ENCODE data around the gene PSMC3.

Gene PSMC3

GRCh38 chr11:47394322-47395222, 31.7 kb downstream of the PSMC3 start:
- Mint-ChIP-seq H3K27ac (peak overlapping the region; percentile 98), H3K4me1 (peaks cover 49% of the 10 kb centered on the region), H3K27me3 (no peaks in the 10 kb centered on the region), H3K36me3 (no peaks in the 10 kb centered on the region), H3K9me3 (no peaks in the 10 kb centered on the region), H3K4me3 (peak overlapping the region; percentile 55)

GRCh38 chr11:47394050-47394321, 32.3 kb downstream of the PSMC3 start:
- H3K4me1 Mint-ChIP-seq = peaks cover 52% of the 10 kb centered on the region
- peak overlapping the region; percentile 55 for H3K4me3 Mint-ChIP-seq

GRCh38 chr11:47393163-47394049, 32.8 kb downstream of the PSMC3 start:
- H3K27me3 Mint-ChIP-seq = no peaks in the 10 kb centered on the region
- peaks cover 57% of the 10 kb centered on the region for H3K4me1 Mint-ChIP-seq
- H3K4me3 Mint-ChIP-seq = peak overlapping the region; percentile 55

More at GRCh38 chr11:47394050-47394321, 32.3 kb downstream of the PSMC3 start:
- Mint-ChIP-seq H3K27me3 (no peaks in the 10 kb centered on the region), H3K36me3 (no peaks in the 10 kb centered on the region), H3K9me3 (no peaks in the 10 kb centered on the region), H3K27ac (peak overlapping the region; percentile 98)

GRCh38 chr11:47392546-47393162, 33.6 kb downstream of the PSMC3 start:
- no peak overlapping the region for H3K4me3 Mint-ChIP-seq
- H3K36me3 Mint-ChIP-seq = no peaks in the 10 kb centered on the region
- no peaks in the 10 kb centered on the region for H3K9me3 Mint-ChIP-seq
- H3K27ac Mint-ChIP-seq = no peak overlapping the region
- H3K4me1 Mint-ChIP-seq = peaks cover 60% of the 10 kb centered on the region
- H3K27me3 Mint-ChIP-seq = no peaks in the 10 kb centered on the region

More at GRCh38 chr11:47393163-47394049, 32.8 kb downstream of the PSMC3 start:
- Mint-ChIP-seq H3K36me3 (no peaks in the 10 kb centered on the region), H3K9me3 (no peaks in the 10 kb centered on the region), H3K27ac (peak overlapping the region; percentile 51)

GRCh38 chr11:47391711-47392432, 34.4 kb downstream of the PSMC3 start:
- no peak overlapping the region for H3K4me3 Mint-ChIP-seq
- H3K27ac Mint-ChIP-seq = peak overlapping the region; percentile 80
- no peaks in the 10 kb centered on the region for H3K9me3 Mint-ChIP-seq
- no peaks in the 10 kb centered on the region for H3K36me3 Mint-ChIP-seq
- H3K4me1 Mint-ChIP-seq = peaks cover 56% of the 10 kb centered on the region
- H3K27me3 Mint-ChIP-seq = no peaks in the 10 kb centered on the region

GRCh38 chr11:47391077-47391583, 35.1 kb downstream of the PSMC3 start:
- Mint-ChIP-seq H3K9me3 (no peaks in the 10 kb centered on the region), H3K4me3 (no peak overlapping the region), H3K27me3 (no peaks in the 10 kb centered on the region), H3K27ac (peak overlapping the region; percentile 82), H3K36me3 (no peaks in the 10 kb centered on the region), H3K4me1 (peaks cover 56% of the 10 kb centered on the region)

GRCh38 chr11:47390422-47390760, 35.8 kb downstream of the PSMC3 start:
- Mint-ChIP-seq H3K36me3 (no peaks in the 10 kb centered on the region), H3K4me1 (peaks cover 48% of the 10 kb centered on the region), H3K27ac (no peak overlapping the region), H3K4me3 (no peak overlapping the region), H3K9me3 (no peaks in the 10 kb centered on the region), H3K27me3 (no peaks in the 10 kb centered on the region)

GRCh38 chr11:47389577-47390421, 36.4 kb downstream of the PSMC3 start:
- Mint-ChIP-seq H3K27me3 (no peaks in the 10 kb centered on the region), H3K36me3 (no peaks in the 10 kb centered on the region), H3K9me3 (no peaks in the 10 kb centered on the region), H3K4me3 (no peak overlapping the region), H3K27ac (no peak overlapping the region), H3K4me1 (peaks cover 46% of the 10 kb centered on the region)

- H3K4me1 Mint-ChIP-seq = peaks cover 41% of the 10 kb centered on the region
- no peak overlapping the region for H3K4me3 Mint-ChIP-seq
- no peak overlapping the region for H3K27ac Mint-ChIP-seq
- H3K9me3 Mint-ChIP-seq = no peaks in the 10 kb centered on the region
- no peaks in the 10 kb centered on the region for H3K36me3 Mint-ChIP-seq
- H3K27me3 Mint-ChIP-seq = no peaks in the 10 kb centered on the region
These were observed 37.3 kb downstream of the PSMC3 start for GRCh38 chr11:47388697-47389576.

GRCh38 chr11:47387944-47388696, 38.1 kb downstream of the PSMC3 start:
- no peak overlapping the region for H3K4me3 Mint-ChIP-seq
- H3K36me3 Mint-ChIP-seq = no peaks in the 10 kb centered on the region
- H3K27me3 Mint-ChIP-seq = no peaks in the 10 kb centered on the region
- H3K27ac Mint-ChIP-seq = no peak overlapping the region
- H3K9me3 Mint-ChIP-seq = no peaks in the 10 kb centered on the region
- peaks cover 33% of the 10 kb centered on the region for H3K4me1 Mint-ChIP-seq

- H3K4me1 Mint-ChIP-seq = peaks cover 11% of the 10 kb centered on the region
- H3K36me3 Mint-ChIP-seq = no peaks in the 10 kb centered on the region
- H3K4me3 Mint-ChIP-seq = no peak overlapping the region
- no peaks in the 10 kb centered on the region for H3K9me3 Mint-ChIP-seq
- H3K27ac Mint-ChIP-seq = no peak overlapping the region
- no peaks in the 10 kb centered on the region for H3K27me3 Mint-ChIP-seq
These were observed 41.7 kb downstream of the PSMC3 start for GRCh38 chr11:47384498-47384897.

GRCh38 chr11:47383071-47383470, 43.2 kb downstream of the PSMC3 start:
- Mint-ChIP-seq H3K4me3 (no peak overlapping the region), H3K27me3 (no peaks in the 10 kb centered on the region), H3K27ac (no peak overlapping the region), H3K4me1 (no peaks in the 10 kb centered on the region), H3K36me3 (no peaks in the 10 kb centered on the region), H3K9me3 (no peaks in the 10 kb centered on the region)

- Mint-ChIP-seq H3K4me3 (no peak overlapping the region), H3K27me3 (no peaks in the 10 kb centered on the region), H3K36me3 (no peaks in the 10 kb centered on the region), H3K9me3 (no peaks in the 10 kb centered on the region), H3K27ac (no peak overlapping the region), H3K4me1 (no peaks in the 10 kb centered on the region)
These were observed 46.2 kb downstream of the PSMC3 start for GRCh38 chr11:47380078-47380477.

Measured in activated naive CD4-positive, alpha-beta T cell treated with anti-CD3 and anti-CD28 coated beads, Interleukin-2, amount 50 U/mL, for 24 hours (primary cell).